Activated T-cell treated with anti-CD3 and anti-CD28 coated beads for 24 hours (primary cell): Measurements from ENCODE around the gene ADAMTS2.

Source experiments
- DNase-seq: peaks from one replicate; pipeline ENCODE4 v3.0.0-alpha.2; 2020; ENCODE audit warnings: low read depth

The ADAMTS2 gene

DNA sequence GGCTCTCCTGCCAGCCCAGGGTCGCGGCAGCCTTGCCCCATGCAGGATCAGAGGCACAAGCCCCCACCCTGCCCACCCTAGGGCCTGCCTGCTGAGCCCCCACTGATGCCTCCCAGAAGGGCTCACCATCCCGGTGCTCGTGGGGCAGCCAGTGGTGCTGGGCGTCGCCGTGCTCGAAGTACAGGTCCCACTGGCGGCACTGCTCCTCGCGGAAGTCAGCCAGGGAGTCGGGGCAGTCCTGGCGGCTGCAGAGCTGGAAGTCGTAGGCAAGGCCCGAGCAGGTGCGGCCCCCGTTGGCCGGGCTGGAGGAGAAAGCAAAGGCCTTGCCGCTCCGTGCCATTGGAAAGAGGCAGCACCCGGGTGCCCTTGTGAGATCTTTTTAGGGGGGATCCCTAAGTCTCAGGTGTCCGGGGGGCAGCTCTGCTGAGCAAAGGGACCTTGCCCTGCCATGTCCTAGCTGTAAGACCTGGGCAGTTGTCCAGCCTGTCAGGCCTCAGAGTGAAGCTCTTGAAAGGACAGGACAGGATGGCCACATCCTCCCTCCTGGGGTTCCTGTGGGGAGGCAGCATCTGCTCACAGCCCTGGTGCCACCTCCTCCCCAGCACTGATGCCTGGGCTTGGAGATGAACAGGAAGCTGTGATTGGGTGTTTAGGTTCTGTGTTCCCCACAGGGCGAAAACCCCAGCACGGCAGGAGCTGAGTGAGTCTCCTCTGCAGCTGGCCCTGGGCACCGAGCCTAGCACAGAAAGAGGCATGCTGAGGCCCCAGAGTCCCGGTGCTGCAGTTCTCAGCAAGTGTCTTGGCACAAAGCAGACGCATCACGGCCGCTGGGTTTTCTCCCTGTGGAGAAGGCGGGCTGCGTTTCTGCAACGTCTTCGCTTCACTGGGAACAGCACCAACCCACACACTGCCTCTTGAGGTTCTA, 207.4 kb downstream of the ADAMTS2 start:
- no peak for DNase-seq

DNA sequence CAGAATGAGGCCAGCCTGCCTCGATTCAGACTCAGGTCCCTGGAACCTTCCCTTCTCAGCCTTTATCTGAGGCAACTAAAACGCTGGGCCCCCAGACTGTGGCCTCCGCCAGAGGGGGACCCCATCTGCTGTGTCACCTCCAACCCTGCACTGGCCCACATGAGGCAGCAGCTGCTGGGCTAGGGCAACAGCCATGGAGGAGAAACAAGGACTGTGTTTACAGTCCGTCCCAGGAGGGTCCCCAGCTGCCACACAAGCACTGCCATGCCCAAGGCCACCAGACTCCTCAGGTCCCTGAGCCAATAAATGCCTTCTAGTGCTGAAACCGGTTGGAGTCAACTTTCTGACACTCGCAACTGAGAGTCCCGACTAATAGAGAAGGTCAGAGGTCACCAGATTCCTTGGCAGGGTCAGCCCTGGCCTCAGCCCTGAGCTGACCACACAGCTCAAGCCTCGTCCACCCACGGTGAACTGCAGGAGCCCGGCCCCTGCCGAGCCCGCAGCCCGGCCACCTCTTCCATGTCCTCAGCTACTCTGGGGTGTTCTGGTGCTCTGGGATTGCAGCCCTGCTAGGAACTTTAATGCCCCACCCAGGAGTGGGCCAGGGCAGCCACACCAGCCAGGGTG, 208.1 kb downstream of the ADAMTS2 start:
- no peak for DNase-seq

DNA sequence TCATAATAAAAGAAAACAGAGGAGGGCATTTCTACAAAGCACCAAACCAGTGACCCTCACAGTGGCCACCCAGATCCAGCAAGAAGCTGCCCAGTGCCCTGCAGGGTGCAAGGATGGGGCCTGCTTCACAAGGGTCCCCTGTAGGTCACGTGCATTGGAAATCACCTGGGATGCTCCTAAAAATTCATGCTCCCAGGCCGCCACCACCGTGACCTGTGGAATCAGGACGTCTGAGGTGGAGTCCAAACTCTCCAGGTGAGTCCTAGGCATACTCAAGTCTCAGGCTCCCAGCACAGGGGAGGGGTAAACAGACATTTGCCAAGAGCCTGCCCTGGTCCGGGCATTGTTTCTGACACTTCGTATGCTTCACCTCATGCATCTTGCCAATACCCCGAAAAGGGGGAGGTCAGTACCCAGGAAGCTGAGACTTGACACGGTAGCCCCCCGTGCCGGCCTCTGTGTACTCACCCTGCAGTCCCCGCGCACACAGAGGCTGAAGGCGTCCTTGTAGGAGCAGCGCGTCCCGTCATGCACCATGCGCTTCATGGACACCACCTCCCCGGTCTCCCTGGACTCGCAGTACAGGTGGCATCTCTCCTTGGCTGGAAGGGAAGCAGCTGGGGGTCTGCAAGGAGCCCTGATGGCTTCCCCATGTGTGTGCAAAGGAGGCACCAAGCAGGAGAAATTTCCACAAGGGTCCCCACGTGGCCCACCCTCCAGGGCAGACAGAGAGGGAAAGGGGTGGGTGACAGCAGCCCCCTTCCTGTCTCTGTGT, 209.6 kb downstream of the ADAMTS2 start:
- no peak for DNase-seq

DNA sequence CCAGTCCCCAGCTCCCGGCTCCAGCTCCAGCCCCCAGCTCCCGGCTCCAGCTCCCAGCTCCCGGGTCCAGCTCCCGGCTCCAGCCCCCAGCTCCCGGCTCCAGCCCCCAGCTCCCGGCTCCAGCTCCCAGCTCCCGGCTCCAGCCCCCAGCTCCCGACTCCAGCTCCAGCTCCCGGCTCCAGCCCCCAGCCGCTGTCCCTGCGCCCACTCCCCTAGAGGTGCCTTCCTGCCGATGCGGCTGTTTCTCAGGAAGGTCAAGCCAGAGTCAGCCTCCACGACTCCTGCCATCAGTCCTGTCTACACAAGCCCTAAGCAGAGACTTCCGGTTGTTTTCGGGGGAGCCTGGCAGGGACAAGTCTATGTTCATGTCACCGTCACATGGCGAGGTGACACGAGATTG, 210.3 kb downstream of the ADAMTS2 start:
- DNase-seq: no peak

DNA sequence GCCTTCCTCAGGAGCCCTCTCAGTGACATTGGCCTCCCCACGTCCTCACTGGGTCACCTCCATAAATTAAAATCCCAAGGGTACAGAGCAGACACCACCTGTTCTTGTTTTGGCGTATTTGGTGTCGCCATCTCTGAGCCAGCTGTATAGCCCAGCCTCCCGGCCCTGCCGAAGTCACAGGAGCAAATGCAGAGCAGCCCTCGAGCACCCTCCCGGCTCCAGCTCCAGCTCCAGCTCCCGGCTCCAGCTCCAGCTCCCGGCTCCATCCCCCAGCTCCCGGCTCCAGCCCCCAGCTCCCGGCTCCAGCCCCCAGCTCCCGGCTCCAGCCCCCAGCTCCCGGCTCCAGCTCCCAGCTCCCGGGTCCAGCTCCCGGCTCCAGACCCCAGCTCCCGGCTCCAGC, 210.8 kb downstream of the ADAMTS2 start:
- no peak for DNase-seq

DNA sequence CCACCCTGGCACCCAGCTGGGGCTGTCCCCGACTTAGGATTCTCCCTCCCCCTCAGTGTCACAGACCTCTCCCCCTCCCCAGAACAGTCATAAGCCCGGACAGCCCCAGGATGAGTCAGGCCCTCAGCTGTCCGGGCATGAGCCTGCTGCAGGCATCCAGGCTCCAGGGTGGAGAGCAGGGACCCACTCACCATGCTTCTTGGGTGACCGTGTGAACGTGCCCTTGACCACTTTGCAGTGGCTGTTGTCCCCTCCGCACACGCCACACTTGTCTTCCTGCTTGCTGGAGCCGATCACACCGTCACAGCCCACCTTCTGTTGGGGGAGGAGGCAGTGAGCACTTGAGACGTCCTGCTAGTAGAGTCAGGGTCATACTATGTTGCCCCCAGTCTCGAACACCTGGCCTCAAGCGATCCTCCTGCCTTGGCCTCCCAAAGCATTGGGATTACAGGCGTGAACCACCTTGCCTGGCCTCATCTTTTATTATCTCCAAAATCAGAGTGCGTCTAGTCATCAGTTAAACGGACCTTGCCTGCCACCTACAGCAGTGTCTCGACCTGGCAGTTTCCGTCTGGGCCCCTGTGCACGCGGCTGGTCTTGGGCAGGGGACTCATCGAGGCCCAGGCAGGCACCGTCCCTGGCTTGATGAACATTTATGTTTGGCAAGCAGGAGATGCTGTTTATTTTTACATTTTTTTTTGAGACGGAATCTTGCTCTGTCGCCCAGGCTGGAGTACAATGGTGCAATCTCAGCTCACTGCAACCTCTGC, 212.5 kb downstream of the ADAMTS2 start:
- DNase-seq: no peak

DNA sequence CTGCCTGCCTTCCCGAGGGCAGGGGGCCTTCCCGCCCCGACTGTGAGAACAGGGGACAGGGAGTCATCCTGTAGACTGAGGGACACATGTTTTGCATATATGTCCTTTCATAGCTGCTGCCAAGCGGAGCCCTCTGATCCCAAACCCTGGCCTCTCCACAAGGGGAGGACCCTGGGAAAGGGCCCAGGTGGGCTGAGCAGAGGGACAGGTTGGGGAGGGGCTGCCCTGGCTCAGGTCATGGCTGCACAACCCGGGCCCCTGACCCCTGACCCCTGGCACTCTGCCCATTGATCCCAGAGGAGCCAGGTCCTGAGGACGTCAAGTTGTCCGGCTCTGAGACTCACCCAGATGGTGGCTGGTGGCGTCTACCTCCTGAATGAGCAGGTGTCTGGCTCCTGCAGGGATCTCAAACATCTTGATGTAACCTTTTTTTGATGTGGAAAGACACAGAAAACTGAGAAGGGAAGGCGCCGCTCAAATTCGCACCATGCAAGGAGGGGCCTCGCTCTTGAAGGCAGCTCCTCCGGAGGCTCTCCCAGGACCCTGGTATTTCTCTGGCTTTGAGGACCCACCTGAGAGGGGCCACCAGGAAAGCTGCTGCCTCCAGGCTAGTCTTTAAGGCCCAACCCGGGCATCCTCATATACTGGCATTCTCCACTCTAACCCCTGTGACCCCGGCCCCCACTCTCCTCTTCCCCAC, 213.2 kb downstream of the ADAMTS2 start:
- no peak for DNase-seq

DNA sequence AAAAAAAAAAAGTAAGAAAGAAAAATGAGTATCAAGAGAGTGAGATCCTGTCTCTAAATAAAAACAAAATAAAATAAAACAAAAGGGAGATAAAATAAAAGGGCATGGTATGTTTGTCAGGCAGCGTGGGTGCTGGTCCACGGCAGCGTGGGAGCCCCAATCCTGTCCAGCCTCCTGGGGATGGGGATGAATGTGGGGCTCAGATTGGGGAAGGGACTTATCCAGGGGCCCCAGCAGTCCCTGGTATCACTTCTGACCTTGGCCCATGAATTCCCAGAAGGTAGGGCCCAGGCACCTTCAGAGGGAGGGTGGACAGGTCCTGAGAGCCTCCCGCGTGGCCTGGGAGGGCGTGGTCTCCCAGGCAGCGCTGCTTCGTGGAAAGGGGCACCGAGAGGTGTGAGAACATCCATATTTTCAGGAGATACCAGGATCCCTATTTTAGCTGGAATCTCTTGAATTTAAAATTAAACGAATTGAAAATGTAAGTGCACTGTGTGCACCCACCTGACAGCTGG, 213.9 kb downstream of the ADAMTS2 start:
- DNase-seq: no peak

DNA sequence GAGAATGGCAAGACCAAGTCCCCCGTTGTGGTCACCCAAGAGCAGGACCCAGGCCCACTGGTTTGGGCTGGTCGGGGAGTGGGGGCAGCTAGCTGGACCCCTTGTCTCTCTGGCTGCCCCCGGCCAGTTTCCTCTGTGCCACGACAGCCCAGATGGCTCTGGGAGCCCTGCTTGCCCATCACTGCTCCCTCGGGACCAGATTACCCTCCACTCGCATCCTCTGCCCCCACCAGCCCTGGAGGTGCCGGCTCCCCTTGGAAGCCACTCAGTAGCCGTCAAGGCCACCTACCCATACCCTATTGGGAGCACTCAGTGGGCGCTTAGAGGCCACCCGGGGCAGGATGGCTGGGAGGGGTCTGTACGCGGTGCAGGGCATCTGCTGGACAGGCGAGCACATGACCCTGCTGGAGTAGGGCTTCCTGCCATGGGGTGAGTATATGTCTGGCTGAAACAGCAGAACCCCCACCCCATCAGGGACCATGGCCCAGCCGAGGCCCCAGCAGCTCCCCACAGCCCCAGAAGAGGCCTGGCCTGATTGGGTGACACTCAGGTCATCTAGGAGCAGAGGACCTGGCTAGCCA, 215.1 kb downstream of the ADAMTS2 start:
- no peak for DNase-seq

DNA sequence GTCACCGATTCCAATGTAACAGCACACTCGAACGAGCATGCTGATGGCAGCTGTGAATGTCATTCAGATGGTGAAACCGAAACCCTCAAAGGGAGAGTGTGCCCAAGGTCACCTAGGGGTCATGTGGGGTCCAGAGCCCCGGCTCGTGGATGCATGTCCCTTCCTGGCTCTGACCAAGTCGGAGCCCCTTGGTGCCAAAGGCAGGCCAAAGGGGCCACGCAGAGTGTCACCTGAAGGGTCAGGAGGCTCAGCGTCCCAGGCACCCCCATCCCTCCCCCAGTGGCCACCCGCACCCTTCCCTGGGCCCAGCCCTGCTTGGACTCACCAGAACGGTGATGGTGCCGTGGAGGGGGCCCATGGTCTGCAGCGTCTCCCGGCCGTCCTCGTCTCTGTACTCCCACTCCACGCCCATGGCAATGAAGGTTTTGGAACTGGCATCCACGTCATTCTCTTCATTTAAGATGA, 215.6 kb downstream of the ADAMTS2 start:
- no peak for DNase-seq

DNA sequence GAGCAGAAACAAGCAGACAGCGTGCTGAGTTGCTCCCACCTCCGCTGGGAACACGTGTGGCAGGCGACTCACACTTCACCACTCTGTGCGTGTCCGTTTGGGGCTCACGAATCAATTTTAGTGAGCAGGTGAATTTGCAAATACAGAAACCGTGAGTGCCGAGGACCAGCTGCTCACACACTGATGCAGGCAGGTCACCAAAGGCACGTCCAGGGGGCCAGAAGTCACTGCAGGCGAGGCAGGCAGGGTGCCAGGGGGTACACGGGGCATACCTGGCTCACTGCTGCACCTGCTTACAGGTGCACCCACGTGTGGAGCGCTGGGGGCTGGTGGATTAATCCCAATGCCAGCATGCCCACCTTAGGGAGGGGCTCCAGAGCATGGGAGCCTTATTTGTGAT, 216.3 kb downstream of the ADAMTS2 start:
- no peak for DNase-seq

DNA sequence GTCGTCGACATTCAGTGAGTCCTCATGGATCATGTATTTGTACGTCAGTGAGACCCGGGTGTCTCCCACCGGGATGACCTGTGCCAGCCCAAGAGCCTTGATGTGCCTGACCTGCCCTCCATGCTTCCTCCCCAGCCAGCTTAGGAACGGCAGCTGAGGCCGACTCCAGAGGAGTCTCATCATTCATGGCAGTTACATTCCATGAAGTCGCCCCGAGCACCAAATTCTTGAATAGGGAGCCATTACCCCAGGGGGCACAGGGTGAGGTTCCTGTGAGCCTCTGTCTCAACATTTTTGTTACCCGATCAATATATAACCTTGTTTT, 217.3 kb downstream of the ADAMTS2 start:
- no peak for DNase-seq

DNA sequence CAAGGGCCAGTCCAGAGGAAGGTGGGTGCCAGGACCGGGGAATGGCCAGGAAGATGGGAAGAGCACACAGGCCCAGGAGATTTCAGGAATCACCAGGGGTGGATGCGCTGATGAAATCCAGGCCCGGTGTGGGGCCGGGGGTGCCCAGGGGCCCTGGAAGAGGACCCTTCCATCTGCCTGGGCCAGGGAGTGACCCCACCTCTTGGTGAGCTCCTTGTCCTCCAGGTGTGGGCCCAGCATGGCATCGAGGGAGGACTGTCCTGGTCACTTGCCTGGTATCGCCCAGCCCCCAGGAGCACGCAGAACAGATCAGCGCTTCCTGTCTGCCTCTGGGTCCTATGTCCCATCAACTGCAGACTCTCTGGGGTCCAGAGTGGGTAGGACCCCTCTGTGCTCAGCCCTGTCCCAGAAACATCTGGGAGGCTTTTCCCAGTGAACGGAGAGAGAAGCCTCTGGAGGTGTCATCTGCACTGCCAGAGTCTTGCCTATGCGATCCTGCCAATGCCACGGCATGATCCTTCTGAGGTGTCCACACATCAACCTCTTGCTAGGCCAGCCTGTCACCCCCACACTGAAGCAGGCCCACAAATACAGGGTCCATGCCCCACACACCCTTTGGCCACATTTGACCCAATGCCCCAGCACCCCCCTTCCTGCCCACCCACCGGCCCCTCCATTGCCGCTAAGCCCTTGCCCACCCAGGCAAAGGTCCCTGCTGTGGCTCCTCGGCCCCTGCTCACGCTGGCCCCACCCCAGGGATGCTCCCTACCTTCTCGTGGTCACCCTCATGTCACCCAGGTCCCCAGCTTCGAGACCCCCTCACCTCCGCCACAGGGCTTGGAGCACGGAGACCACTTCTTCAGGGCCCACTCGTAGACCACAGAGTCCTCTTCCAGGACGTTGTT, 217.9 kb downstream of the ADAMTS2 start:
- DNase-seq: no peak

DNA sequence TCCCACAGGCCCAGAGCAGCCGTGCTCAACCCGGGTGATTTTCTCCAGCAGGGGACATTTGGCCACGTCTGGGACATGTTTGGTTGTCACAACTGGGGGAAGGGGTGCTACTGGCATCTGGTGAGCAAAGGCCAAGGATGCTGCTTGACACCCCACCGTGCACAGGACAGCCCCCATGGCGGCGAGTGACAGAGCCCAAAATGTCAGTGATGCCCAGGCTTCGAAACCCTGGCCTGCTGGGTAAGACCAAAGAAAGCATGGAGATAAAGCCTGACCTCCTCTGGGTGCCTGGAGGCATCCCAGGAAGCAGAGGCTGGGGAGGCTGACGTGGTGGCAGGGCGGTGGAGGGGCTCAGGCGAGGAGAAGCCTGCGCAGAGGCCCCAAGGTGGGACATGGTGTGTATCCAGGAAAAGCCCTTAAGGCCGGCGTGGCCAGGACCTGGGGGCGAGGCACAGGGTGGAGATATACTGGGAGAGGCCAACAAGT, 218.7 kb downstream of the ADAMTS2 start:
- DNase-seq: no peak

DNA sequence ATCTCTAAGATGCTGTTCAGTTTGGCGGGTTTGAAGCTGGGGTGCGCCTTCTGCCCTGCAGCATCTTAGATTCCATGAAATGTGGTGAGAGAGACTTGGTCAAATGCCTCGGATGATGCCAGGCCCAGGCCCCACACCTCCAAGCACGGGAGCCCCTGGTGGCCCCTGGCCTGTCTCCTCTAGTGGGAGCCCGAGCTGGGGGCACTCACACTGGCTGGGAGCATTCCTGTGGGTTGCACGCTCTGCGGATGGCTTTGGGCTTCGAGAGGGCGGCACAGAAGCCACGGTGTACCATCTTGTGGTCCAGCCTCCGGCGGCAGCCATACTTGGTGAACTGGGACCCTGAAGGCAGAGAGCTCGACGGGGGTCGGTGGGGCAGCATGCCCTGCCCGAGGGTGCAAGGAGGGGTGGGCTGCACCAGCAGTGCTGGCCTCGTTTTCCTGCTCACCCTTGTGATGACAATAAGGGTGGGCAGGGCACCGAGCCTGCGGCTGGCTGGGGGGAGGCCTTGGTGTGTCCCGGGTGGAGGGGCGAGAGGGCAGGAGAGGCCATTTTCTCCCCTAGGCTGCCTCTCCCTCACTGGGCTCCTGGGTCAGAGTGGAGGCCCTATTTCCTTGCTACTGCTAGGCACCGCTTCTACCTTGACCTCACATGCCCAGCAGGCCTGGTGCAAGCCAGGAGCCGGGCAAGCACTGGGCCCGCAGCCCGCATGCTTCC, 219.3 kb downstream of the ADAMTS2 start:
- no peak for DNase-seq

DNA sequence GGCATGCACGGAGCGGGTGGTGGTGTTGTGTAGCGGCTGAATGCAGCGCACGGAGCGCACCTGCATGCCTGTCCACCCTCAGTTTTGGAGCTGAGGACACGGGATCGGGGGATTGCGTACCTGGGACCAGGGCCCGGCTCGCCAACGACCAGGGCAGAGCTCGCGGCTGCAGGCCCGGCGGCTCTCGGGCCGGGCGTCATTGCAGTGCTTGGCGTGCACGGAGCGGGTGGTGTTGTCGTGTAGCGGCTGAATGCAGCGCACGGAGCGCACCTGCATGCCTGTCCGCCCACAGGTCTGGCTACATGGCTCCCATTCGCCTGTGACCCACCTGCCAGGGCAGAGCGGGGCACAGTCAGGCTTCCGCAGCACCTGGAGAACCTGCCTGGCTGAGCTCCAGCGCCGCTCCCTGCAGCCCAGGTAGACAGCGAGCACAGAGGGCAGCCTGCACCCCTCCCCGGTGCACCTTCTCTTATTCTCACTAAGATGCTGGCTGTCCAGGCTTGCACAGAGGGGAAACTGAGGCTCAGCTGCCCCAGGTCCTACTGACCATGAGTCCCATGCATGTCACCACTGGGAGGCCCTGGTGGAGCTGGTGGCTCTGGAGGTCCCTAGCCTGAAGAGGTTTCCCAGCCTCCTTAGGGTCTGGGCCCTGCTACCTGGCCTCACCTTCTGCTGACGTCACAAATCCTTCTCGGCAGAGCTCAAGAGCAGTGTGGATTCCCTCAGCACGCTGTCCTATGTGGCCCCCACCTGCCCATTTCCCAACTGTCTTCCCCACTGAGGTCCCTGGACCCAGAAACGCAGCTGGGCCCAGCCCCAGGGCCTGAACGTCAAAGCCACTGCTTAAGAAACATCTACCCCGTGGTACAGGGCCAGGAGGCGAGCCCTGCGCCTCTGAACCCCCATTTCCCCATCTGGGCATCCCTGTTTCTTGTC, 220.1 kb downstream of the ADAMTS2 start:
- no peak for DNase-seq

DNA sequence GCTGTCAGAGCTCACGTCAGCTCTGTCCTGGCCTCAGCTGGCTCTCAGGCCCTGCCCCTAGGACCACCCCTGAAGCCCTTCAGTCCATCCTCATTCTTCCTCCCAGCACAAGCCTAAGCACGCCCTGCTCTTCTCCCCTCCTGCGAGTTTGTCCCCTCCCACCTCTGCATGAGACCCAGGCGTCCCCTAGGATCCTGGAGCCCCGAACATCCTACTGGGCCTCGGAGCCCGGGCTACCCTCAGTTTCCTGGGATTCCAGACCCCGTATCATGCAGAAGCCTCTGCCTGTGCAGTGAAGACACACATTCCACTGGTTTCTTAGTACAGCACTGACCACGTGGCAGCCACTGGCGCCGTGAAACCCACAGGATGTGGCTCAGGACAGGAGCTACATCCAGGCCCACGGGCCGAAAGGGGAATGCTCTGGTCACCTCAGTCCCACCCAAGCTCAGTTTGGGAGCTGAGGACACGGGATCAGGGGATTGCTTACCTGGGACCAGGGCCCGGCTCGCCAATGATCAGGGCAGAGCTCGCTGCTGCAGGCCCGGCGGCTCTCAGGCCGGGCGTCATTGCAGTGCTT, 220.9 kb downstream of the ADAMTS2 start:
- DNase-seq: no peak
